Smooth muscle cell (in vitro differentiated cells): ENCODE results near the gene PLEKHA1. TPM values are rescaled to one million over a fixed set of nuclear protein-coding genes. Genes with fewer than 3 reads are reported as not detected.

Source experiments
- DNase-seq: peaks from one replicate; lab custom pipeline; 2025; ENCODE audit not compliant: unreplicated experiment; lab: John Stamatoyannopoulos, UW
- H2AFZ ChIP-seq: fragments of 200-600 bp; sonication (generic); 2 replicates; pipeline ENCODE4 v1.6.0; 2016; ENCODE audit warnings: antibody characterized with exemption, low read depth, mild to moderate bottlenecking
- H3F3A ChIP-seq: fragments of 200-600 bp; sonication (generic); 2 replicates; pipeline ENCODE4 v1.6.0; 2017; ENCODE audit warnings: antibody characterized with exemption, low read depth
- H3K27ac ChIP-seq: fragments of 200-600 bp; sonication (generic); 2 replicates; pipeline ENCODE4 v1.5.1; 2016; ENCODE audit warnings: low read depth, mild to moderate bottlenecking
- H3K27me3 ChIP-seq: fragments of 200-600 bp; sonication (generic); 2 replicates; pipeline ENCODE4 v1.6.1; 2016; ENCODE audit warnings: low read depth, mild to moderate bottlenecking
- H3K36me3 ChIP-seq: fragments of 200-600 bp; sonication (generic); 2 replicates; pipeline ENCODE4 v1.5.1; 2016; ENCODE audit warnings: low read depth
- H3K4me1 ChIP-seq: fragments of 200-600 bp; sonication (generic); 2 replicates; pipeline ENCODE4 v1.5.1; 2016; ENCODE audit warnings: low read depth
- H3K4me2 ChIP-seq: fragments of 200-600 bp; sonication (generic); 2 replicates; pipeline ENCODE4 v1.6.0; 2016; ENCODE audit warnings: mild to moderate bottlenecking
- H3K4me3 ChIP-seq: fragments of 200-600 bp; sonication (generic); 2 replicates; pipeline ENCODE4 v1.5.1; 2016; ENCODE audit warnings: mild to moderate bottlenecking
- H3K79me2 ChIP-seq: fragments of 200-600 bp; sonication (generic); 2 replicates; pipeline ENCODE4 v1.6.0; 2016; ENCODE audit warnings: low read depth, mild to moderate bottlenecking
- H3K9ac ChIP-seq: fragments of 200-600 bp; sonication (generic); 2 replicates; pipeline ENCODE4 v1.6.0; 2016; ENCODE audit warnings: low read depth
- H3K9me3 ChIP-seq: fragments of 200-600 bp; sonication (generic); replicated peaks from 2 replicates; pipeline ENCODE4 v1.5.1; 2016; ENCODE audit warnings: low read depth
- H4K20me1 ChIP-seq: fragments of 200-600 bp; sonication (generic); 2 replicates; pipeline ENCODE4 v1.6.0; 2016; ENCODE audit warnings: low read depth
- CTCF ChIP-seq: fragments of 200-600 bp; sonication (generic); IDR thresholded peaks from 2 replicates; pipeline ENCODE4 v1.5.1; 2017; ENCODE audit warnings: borderline replicate concordance, mild to moderate bottlenecking, antibody characterized with exemption; ENCODE audit not compliant: insufficient read depth, poor library complexity, severe bottlenecking
- WGBS: methylation state at CpG from one replicate; pipeline ENCODE4 v1.1.7; 2016; ENCODE audit warnings: low lambda C conversion rate; 5-methylcytosine and 5-hydroxymethylcytosine counted together
- polyA plus RNA-seq: library from polyadenylated mRNA; unstranded; fragments of >200 nt; fragmentation: Nextera tagmentation; extraction: Ambion mirVana; gene quantifications from 2 replicates; pipeline ENCODE4 v1.2.1, GENCODE V29; 2016
- total RNA-seq: library from RNA; depleted of rRNA; stranded (reverse); fragments of >200 nt; gene quantifications from 2 replicates; pipeline ENCODE4 v1.2.3, GENCODE V29; 2014

The PLEKHA1 gene
- total and polyA plus RNA-seq, 2 experiments from 2014 or later = 22.7 to 24.6 TPM

- H3K27ac ChIP-seq = no peak overlapping the region
- H3K79me2 ChIP-seq = no peaks in the 10 kb centered on the region
- H3K27me3 ChIP-seq = no peaks in the 10 kb centered on the region
- no peak overlapping the region for H2AFZ ChIP-seq
- no peaks in the 10 kb centered on the region for H3K36me3 ChIP-seq
- TF ChIP-seq CTCF = no peak
- H4K20me1 ChIP-seq = no peaks in the 10 kb centered on the region
- H3K9ac ChIP-seq = no peak overlapping the region
- H3K9me3 ChIP-seq = no peaks in the 10 kb centered on the region
- H3F3A ChIP-seq = no peaks in the 10 kb centered on the region
- no peaks in the 10 kb centered on the region for H3K4me1 ChIP-seq
- no peak overlapping the region for H3K4me3 ChIP-seq
- no peak for DNase-seq
- H3K4me2 ChIP-seq = no peak overlapping the region
- WGBS = 93% methylated on average over 5 of the region's 5 CpGs
Measured at GRCh38 chr10:122422266-122422989, 47.9 kb downstream of the PLEKHA1 start.

- Histone ChIP-seq H3K4me2 (no peak overlapping the region), H2AFZ (no peak overlapping the region), H4K20me1 (no peaks in the 10 kb centered on the region), H3K27ac (no peak overlapping the region), H3K79me2 (no peaks in the 10 kb centered on the region), H3K36me3 (no peaks in the 10 kb centered on the region), H3F3A (no peaks in the 10 kb centered on the region), H3K9ac (no peak overlapping the region), H3K27me3 (no peaks in the 10 kb centered on the region), H3K4me3 (no peak overlapping the region), H3K4me1 (no peaks in the 10 kb centered on the region), H3K9me3 (no peaks in the 10 kb centered on the region)
- no peak for DNase-seq
- TF ChIP-seq CTCF = no peak
- WGBS = 98% methylated on average over 2 of the region's 2 CpGs
Measured at GRCh38 chr10:122424059-122424458, 49.6 kb downstream of the PLEKHA1 start.

- 98% methylated on average over 6 of the region's 6 CpGs for WGBS
- no peak overlapping the region for H3K9ac ChIP-seq
Measured at GRCh38 chr10:122426829-122427228, 52.3 kb downstream of the PLEKHA1 start.

More at GRCh38 chr10:122426829-122427228, 52.3 kb downstream of the PLEKHA1 start:
- no peak overlapping the region for H3K4me2 ChIP-seq
- H3K27me3 ChIP-seq = no peaks in the 10 kb centered on the region
- H2AFZ ChIP-seq = no peak overlapping the region
- H3K36me3 ChIP-seq = peaks cover 3% of the 10 kb centered on the region
- no peaks in the 10 kb centered on the region for H3K79me2 ChIP-seq
- no peak for TF ChIP-seq CTCF
- H3K27ac ChIP-seq = no peak overlapping the region
- no peaks in the 10 kb centered on the region for H3K9me3 ChIP-seq
- no peaks in the 10 kb centered on the region for H3F3A ChIP-seq
- H4K20me1 ChIP-seq = no peaks in the 10 kb centered on the region
- no peak overlapping the region for H3K4me3 ChIP-seq
- DNase-seq = no peak
- H3K4me1 ChIP-seq = no peaks in the 10 kb centered on the region
